GM12865 (cell line): ENCODE data around the gene C1RL.

ENCODE experiments used
- DNase-seq: peaks from one replicate; pipeline ENCODE4 v3.0.0; 2010; ENCODE audit warnings: low read depth
- H3K4me3 ChIP-seq: 2 replicates; pipeline ENCODE4 v1.5.1; 2011; ENCODE audit warnings: mild to moderate bottlenecking, low read depth, low read length, control low read depth
- TF ChIP-seq, protein P1 (sequence below): IDR thresholded peaks from 2 replicates; pipeline ENCODE4 v1.5.1; 2011; ENCODE audit warnings: low read length, control low read depth, low read depth, inconsistent platforms; ENCODE audit not compliant: insufficient read depth; ENCODE audit errors: missing control alignments

The C1RL gene

GRCh38 chr12:7125632-7126227 is 16.7 kb upstream of the C1RL start:
- DNase-seq, result no peak
- TF ChIP-seq, protein P1, sequence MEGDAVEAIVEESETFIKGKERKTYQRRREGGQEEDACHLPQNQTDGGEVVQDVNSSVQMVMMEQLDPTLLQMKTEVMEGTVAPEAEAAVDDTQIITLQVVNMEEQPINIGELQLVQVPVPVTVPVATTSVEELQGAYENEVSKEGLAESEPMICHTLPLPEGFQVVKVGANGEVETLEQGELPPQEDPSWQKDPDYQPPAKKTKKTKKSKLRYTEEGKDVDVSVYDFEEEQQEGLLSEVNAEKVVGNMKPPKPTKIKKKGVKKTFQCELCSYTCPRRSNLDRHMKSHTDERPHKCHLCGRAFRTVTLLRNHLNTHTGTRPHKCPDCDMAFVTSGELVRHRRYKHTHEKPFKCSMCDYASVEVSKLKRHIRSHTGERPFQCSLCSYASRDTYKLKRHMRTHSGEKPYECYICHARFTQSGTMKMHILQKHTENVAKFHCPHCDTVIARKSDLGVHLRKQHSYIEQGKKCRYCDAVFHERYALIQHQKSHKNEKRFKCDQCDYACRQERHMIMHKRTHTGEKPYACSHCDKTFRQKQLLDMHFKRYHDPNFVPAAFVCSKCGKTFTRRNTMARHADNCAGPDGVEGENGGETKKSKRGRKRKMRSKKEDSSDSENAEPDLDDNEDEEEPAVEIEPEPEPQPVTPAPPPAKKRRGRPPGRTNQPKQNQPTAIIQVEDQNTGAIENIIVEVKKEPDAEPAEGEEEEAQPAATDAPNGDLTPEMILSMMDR, result no peak
- H3K4me3 ChIP-seq, result no peak overlapping the region

DNA sequence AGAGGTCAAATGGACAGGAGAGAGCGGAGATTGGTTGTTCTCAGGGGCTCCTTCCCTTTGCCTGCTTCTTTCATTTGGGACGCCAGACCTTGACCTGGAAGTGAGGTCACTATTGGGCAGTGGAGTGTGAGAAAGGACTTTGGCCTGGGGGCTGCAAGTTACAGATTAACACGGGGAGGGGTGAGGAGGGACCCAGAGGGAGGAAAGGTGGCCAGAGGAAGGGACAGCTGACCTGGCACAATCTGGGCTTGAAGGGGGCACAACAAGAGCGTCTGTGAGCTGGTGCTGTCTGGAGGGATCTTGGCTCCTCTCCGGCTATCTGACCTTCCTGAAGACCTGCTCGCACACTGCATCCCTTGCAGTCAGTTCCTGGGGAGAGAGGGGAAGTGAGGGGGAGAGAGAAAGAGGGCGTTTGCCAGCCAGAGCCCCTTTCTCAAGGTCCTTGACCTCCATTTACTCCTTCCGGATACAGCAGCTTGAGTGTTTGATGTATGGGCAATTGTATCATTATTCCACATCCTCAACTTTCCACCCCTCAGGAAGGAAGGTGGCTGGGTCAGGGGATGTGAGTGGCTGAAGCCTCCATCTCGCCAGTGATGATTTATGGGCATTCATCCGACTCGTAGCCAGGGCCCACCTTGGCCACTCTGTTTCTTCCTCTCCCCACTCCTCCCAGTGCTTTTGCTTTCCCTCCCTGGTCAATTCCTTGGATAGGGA is 14.9 kb upstream of the C1RL start:
- H3K4me3 ChIP-seq, result no peak overlapping the region
- TF ChIP-seq, protein P1, result no peak
- DNase-seq, result no peak

DNA sequence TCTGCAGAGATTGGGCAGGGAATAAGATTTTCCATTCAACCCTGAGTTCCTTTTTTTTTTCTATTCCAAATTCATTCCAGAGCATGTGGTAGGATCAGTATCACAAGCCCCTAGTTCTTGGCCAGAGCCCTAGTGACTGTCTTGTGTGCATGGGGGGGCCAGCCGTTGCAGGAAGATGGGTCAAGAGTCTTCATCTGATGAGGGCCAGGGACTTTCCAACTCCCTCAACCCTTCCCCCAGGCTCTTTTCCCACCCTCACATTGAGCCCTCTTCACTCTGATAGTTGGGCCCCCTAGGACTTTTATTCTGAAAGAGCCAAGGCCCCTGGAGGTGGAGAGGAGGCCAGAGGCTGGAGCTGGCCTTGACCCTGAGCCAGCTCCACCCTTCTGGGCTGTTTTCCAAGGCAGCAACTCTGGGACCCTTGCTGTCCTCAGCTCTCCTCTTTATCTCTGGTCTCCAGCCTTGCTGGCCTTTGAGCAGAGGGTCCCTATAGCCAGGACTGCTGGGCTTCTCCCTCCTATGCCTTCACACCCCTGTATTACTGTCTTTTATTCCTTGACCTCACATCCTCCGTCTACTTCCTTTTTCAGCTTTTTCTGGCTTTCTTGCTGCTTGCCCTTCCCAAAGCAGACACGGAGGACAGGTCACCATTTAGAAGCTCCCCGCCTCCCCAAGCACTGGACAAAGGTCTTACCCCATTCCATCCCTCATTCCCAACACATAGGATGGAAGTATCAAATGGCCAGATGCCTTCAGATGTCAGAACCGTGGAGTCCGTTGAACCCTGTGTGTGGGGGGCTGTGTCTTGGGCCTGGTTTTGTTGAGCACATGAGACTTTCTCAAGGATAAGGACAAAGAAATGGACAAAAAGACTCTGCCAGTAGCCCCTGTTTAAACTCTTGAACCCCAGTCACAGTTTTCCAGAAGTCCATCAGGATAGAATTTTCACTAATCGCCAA is 14.1 kb upstream of the C1RL start:
- TF ChIP-seq, protein P1, result no peak
- H3K4me3 ChIP-seq, result no peak overlapping the region
- no peak for DNase-seq

DNA sequence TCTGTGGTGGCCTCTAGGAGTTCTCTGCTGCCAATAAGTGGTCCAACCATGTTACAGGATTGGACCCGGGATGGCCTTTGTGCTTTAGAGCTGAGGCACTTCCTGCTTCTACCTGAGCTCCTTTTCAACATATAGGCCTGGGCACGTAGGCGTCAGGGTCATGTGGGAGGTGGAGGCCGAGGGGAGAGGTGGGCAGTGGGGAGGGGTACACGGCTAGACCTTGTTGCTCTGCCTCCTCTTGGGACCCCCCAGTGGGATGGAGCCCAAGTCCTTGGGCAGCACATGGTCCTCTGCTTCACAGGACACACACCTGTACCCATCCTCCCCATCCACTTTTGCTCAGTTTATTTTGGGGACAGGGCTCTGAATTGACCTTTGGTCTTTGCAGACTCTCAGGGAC is 12.3 kb upstream of the C1RL start:
- DNase-seq, result no peak
- TF ChIP-seq, protein P1, result no peak

DNA sequence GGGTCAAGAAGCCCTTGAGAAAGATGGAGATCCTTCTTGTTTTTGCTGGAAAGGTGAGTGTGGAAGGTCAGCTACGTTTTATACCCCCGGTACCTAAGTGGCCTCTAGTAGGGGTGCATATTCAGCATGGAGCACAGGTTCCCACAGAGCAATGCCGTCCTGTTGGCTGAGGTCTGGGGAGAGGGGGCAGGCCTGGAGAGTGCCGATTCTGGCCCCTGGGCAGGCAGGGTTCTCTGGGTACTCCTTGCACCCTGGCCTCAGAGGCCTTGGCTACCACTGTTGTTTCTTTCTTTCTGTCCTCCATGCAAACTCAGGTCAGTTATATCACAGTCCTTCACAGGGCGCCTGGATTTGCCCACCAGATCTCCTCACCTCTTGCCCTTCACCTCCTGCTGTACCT is 11.2 kb upstream of the C1RL start:
- no peak for DNase-seq
- TF ChIP-seq, protein P1, result no peak
- no peak overlapping the region for H3K4me3 ChIP-seq

More for the DNA sequence above, 12.3 kb upstream of the C1RL start:
- no peak overlapping the region for H3K4me3 ChIP-seq

GRCh38 chr12:7118881-7119280 is 9.9 kb upstream of the C1RL start:
- H3K4me3 ChIP-seq, result no peak overlapping the region
- DNase-seq, result no peak
- TF ChIP-seq, protein P1, result no peak
